Suprapubic skin (tissue), 4 donors: ENCODE data around the gene INPP4B. TPM values are rescaled to one million over a fixed set of nuclear protein-coding genes. Genes with fewer than 3 reads are reported as not detected.

Experiments used
- DNase-seq, 2 donors: peaks; one replicate each; pipeline ENCODE4 v3.0.0-alpha.2; 2019; ENCODE audit warnings: low spot score in 2 of 2
- H3K27ac ChIP-seq: fragments of 200-600 bp; sonication (generic); one replicate; pipeline ENCODE4 v1.5.1; 2019
- H3K27me3 ChIP-seq: fragments of 200-600 bp; sonication (generic); one replicate; pipeline ENCODE4 v1.5.1; 2019
- H3K36me3 ChIP-seq: fragments of 200-600 bp; sonication (generic); one replicate; pipeline ENCODE4 v1.5.1; 2019
- H3K4me1 ChIP-seq: fragments of 200-600 bp; sonication (generic); one replicate; pipeline ENCODE4 v1.5.1; 2019
- H3K4me3 ChIP-seq: fragments of 200-600 bp; sonication (generic); one replicate; pipeline ENCODE4 v1.5.1; 2019; ENCODE audit warnings: mild to moderate bottlenecking
- H3K9me3 ChIP-seq: fragments of 200-600 bp; sonication (generic); one replicate; pipeline ENCODE4 v1.5.1; 2019
- EP300 ChIP-seq: sonication (generic); formaldehyde crosslinking; IDR thresholded peaks from one replicate; pipeline ENCODE4 v1.6.1; 2017; ENCODE audit warnings: antibody characterized with exemption
- POLR2A ChIP-seq, 2 donors: fragments of 450-650 bp; IDR thresholded peaks; one replicate each; pipeline ENCODE4 v1.6.1; 2017; ENCODE audit warnings: antibody characterized with exemption in 2 of 2, mild to moderate bottlenecking in 2 of 2, moderate library complexity in 2 of 2
- POLR2AphosphoS5 ChIP-seq, 3 donors: sonication (generic); formaldehyde crosslinking; IDR thresholded peaks; one replicate each; pipeline ENCODE4 v1.6.1; 2017; ENCODE audit warnings: antibody characterized with exemption in 3 of 3
- WGBS: methylation state at CpG from one replicate; pipeline ENCODE4 v1.1.5; 2018; 5-methylcytosine and 5-hydroxymethylcytosine counted together
- total RNA-seq, 4 donors: library from RNA; depleted of rRNA; stranded (reverse); fragments of >200 nt; gene quantifications; one replicate each; pipeline ENCODE4 v1.1.0, GENCODE V29; 2016
- TF ChIP-seq, protein P1 (sequence below), 2 donors: fragments of 200-600 bp in 1 of 2; fragments of 450-650 bp in 1 of 2; sonication (generic) in 1 of 2; IDR thresholded peaks; one replicate each; pipeline ENCODE4 v1.5.1; 2016 to 2019; ENCODE audit warnings: antibody characterized with exemption in 2 of 2, mild to moderate bottlenecking in 1 of 2, moderate library complexity in 1 of 2

The INPP4B gene
- total RNA-seq, 4 donors from 2014 or later, result 12.4 to 27.4 (median 17.4) TPM

DNA sequence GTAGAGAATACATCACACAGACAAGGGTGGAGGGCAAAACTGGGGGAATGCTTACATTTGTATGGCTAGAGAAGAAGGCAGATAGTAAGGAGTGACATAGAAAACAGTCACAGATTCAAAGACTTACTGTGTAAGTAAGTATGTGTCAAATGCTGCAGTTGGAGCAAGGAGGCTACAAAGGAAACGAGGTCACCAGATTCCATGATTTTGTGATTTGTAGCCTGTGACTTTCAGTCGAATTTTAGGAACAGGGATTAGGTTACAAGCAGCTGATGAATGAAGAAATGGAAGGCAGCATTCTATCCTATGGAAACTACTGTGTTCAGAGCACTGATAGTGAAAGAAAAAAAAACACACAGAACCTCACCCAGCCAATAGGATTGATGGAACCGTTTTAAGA lies 801.8 kb downstream of the INPP4B start:
- Histone ChIP-seq H3K4me1 (no peaks in the 10 kb centered on the region), H3K27me3 (no peaks in the 10 kb centered on the region), H3K4me3 (no peak overlapping the region), H3K9me3 (no peaks in the 10 kb centered on the region), H3K36me3 (no peaks in the 10 kb centered on the region), H3K27ac (no peak overlapping the region)
- 38% methylated on average over 3 of the region's 3 CpGs for WGBS
- TF ChIP-seq EP300, result no peak
- TF ChIP-seq POLR2A (IDR thresholded peaks at IDR 0.05), result no peak
- TF ChIP-seq, protein P1, sequence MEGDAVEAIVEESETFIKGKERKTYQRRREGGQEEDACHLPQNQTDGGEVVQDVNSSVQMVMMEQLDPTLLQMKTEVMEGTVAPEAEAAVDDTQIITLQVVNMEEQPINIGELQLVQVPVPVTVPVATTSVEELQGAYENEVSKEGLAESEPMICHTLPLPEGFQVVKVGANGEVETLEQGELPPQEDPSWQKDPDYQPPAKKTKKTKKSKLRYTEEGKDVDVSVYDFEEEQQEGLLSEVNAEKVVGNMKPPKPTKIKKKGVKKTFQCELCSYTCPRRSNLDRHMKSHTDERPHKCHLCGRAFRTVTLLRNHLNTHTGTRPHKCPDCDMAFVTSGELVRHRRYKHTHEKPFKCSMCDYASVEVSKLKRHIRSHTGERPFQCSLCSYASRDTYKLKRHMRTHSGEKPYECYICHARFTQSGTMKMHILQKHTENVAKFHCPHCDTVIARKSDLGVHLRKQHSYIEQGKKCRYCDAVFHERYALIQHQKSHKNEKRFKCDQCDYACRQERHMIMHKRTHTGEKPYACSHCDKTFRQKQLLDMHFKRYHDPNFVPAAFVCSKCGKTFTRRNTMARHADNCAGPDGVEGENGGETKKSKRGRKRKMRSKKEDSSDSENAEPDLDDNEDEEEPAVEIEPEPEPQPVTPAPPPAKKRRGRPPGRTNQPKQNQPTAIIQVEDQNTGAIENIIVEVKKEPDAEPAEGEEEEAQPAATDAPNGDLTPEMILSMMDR (IDR thresholded peaks at IDR 0.05), result no peak
- no peak for TF ChIP-seq POLR2AphosphoS5 (IDR thresholded peaks at IDR 0.05)
- DNase-seq, result no peak

GRCh38 chr4:142043509-142043908 lies 802.6 kb downstream of the INPP4B start:
- Histone ChIP-seq H3K36me3 (no peaks in the 10 kb centered on the region), H3K4me1 (no peaks in the 10 kb centered on the region), H3K27me3 (no peaks in the 10 kb centered on the region), H3K9me3 (no peaks in the 10 kb centered on the region), H3K27ac (no peak overlapping the region), H3K4me3 (no peak overlapping the region)
- TF ChIP-seq POLR2A (IDR thresholded peaks at IDR 0.05) (no peak), POLR2AphosphoS5 (IDR thresholded peaks at IDR 0.05) (no peak)
- TF ChIP-seq, protein P1 (IDR thresholded peaks at IDR 0.05), result no peak
- no peak for DNase-seq

DNA sequence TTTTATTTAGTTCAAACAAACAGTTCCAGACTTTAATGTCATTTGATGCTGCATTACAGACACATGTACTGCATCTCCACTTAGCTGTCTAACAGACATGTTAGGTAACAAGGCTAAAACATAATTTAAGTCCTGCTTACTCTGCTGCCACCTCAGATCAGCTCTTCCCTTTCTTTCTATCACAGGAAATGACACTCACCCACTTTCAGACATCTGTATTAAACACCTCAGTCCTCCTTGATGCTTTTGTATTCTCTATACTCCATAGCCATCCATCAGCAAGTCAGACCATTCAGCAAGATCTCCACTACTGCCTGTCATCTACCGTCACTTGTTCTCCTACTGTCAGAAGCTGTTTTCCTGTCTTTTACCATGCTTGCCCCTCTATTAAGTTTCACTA lies 804.3 kb downstream of the INPP4B start:
- Histone ChIP-seq H3K4me3 (no peak overlapping the region), H3K27ac (no peak overlapping the region), H3K9me3 (no peaks in the 10 kb centered on the region), H3K4me1 (no peaks in the 10 kb centered on the region), H3K36me3 (no peaks in the 10 kb centered on the region), H3K27me3 (no peaks in the 10 kb centered on the region)
- 100% methylated on average over 1 of the region's 1 CpG for WGBS
- DNase-seq, result no peak
- TF ChIP-seq POLR2A (IDR thresholded peaks at IDR 0.05) (no peak), POLR2AphosphoS5 (IDR thresholded peaks at IDR 0.05) (no peak)

DNA sequence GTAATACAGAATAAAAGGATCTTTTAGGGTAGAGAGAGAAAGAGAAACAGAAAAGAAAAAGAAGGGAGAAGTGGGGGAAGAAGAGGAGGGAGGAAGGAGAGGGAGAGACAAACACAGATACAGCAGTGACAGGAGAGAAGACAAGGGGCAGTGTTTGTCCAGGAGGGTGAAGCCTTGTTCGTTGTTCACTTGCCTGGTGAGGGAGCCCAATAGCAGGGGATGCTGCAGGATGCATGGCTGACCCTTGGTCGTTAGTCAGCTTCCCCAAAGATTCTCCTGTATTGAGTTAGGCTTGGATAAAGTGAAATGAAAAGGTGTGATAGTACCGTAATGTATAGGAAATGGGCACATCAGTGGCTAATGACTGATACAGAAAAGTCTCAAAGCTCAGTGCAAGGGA lies 806.1 kb downstream of the INPP4B start:
- no peak for TF ChIP-seq POLR2A (IDR thresholded peaks at IDR 0.05)
- TF ChIP-seq, protein P1 (IDR thresholded peaks at IDR 0.05), result no peak
- no peak for TF ChIP-seq POLR2AphosphoS5 (IDR thresholded peaks at IDR 0.05)
- TF ChIP-seq EP300, result no peak
- Histone ChIP-seq H3K36me3 (no peaks in the 10 kb centered on the region), H3K9me3 (no peaks in the 10 kb centered on the region), H3K27ac (no peak overlapping the region), H3K27me3 (no peaks in the 10 kb centered on the region), H3K4me1 (no peaks in the 10 kb centered on the region), H3K4me3 (no peak overlapping the region)
- DNase-seq, result no peak
- 72% methylated on average over 3 of the region's 3 CpGs for WGBS

GRCh38 chr4:142036795-142037583 lies 809.1 kb downstream of the INPP4B start:
- no peaks in the 10 kb centered on the region for H3K9me3 ChIP-seq
- no peaks in the 10 kb centered on the region for H3K4me1 ChIP-seq
- H3K27me3 ChIP-seq, result no peaks in the 10 kb centered on the region
- 72% methylated on average over 4 of the region's 4 CpGs for WGBS
- no peak for DNase-seq
- H3K4me3 ChIP-seq, result no peak overlapping the region
- H3K27ac ChIP-seq, result no peak overlapping the region
- TF ChIP-seq POLR2A (IDR thresholded peaks at IDR 0.05), result no peak
- no peak for TF ChIP-seq EP300
- TF ChIP-seq POLR2AphosphoS5 (IDR thresholded peaks at IDR 0.05), result no peak
- TF ChIP-seq, protein P1 (IDR thresholded peaks at IDR 0.05), result no peak
- no peaks in the 10 kb centered on the region for H3K36me3 ChIP-seq
